ENCODE results near the gene KANK4. TPM values are rescaled to one million over a fixed set of nuclear protein-coding genes. Genes with fewer than 3 reads are reported as not detected.

KANK4 gene
- total and polyA plus RNA-seq, 2 donors (not counting 1 experiment from before 2014, with no cell fraction given), result not detected

- Mint-ChIP-seq H3K4me1 (no peaks in the 10 kb centered on the region), H3K27me3 (no peaks in the 10 kb centered on the region), H3K9me3 (ENCODE audit: insufficient read depth) (no peaks in the 10 kb centered on the region), H3K4me3 (no peak overlapping the region), H3K27ac (no peak overlapping the region)
- TF ChIP-seq CTCF (IDR thresholded peaks at IDR 0.05), result no peak
- no peak for TF ChIP-seq EZH2 (IDR thresholded peaks at IDR 0.05; ENCODE audit: borderline replicate concordance, insufficient read depth, low read depth, low read length, poor library complexity, severe bottlenecking)
- Histone ChIP-seq H3K36me3 (replicated peaks in 1 of 2; ENCODE audit: control extremely low read depth in 1 of 2, control insufficient read depth in 1 of 2, extremely low read depth in 1 of 2, insufficient read depth in 2 of 2, low read length in 1 of 2) (no peaks in the 10 kb centered on the region), H3K9me3 (ENCODE audit: control extremely low read depth in 1 of 3, control insufficient read depth in 2 of 3, insufficient read depth in 1 of 3, low read length in 2 of 3) (no peaks in the 10 kb centered on the region), H3K27me3 (replicated peaks in 1 of 4; ENCODE audit: control extremely low read depth in 1 of 4, control insufficient read depth in 3 of 4, insufficient read depth in 4 of 4, low read length in 3 of 4) (no peaks in the 10 kb centered on the region), H3K4me1 (ENCODE audit: control insufficient read depth in 2 of 2, insufficient read depth in 2 of 2, low read length in 2 of 2) (no peaks in the 10 kb centered on the region), H3K4me2 (replicated peaks; ENCODE audit: low read depth, low read length, poor library complexity, severe bottlenecking) (no peak overlapping the region), H2AFZ (ENCODE audit: insufficient read depth, low read depth, low read length, poor library complexity, severe bottlenecking) (no peak overlapping the region), H3K27ac (ENCODE audit: low read length in 2 of 2) (no peak overlapping the region), H3K79me2 (ENCODE audit: control insufficient read depth, insufficient read depth, low read length) (no peaks in the 10 kb centered on the region), H3K9ac (ENCODE audit: low read length) (no peak overlapping the region), H3K4me3 (ENCODE audit: control extremely low read depth in 1 of 5, extremely low read depth in 1 of 5, insufficient read depth in 1 of 5, low read depth in 2 of 5, low read length in 4 of 5) (no peak overlapping the region), H4K20me1 (ENCODE audit: control insufficient read depth, insufficient read depth, low read length, poor library complexity, severe bottlenecking) (no peaks in the 10 kb centered on the region)
- DNase-seq (no peak), ATAC-seq (ENCODE audit: low read depth) (no peak)
- intact Hi-C loops (cut with micrococcal nuclease), result no loop called here
- ChIA-PET POLR2A (no interaction called here), CTCF (no interaction called here)
- no CpG with 5 or more reads among the region's 4 CpGs for WGBS (ENCODE audit: insufficient coverage)
Measured at GRCh38 chr1:62341615-62342014, 22.4 kb upstream of the KANK4 start.

- POLR2A ChIA-PET, result no interaction called here
- no peak overlapping the region for H3K27ac Mint-ChIP-seq
- no peaks in the 10 kb centered on the region for H3K9me3 Mint-ChIP-seq (ENCODE audit: insufficient read depth)
- H3K4me1 Mint-ChIP-seq, result no peaks in the 10 kb centered on the region
- no peak overlapping the region for H3K4me3 Mint-ChIP-seq
- no peaks in the 10 kb centered on the region for H3K79me2 ChIP-seq (ENCODE audit: control insufficient read depth, insufficient read depth, low read length)
- no peaks in the 10 kb centered on the region for H3K27me3 Mint-ChIP-seq
- no peaks in the 10 kb centered on the region for H3K36me3 ChIP-seq (replicated peaks in 1 of 2; ENCODE audit: control extremely low read depth in 1 of 2, control insufficient read depth in 1 of 2, extremely low read depth in 1 of 2, insufficient read depth in 2 of 2, low read length in 1 of 2)
- H4K20me1 ChIP-seq (ENCODE audit: control insufficient read depth, insufficient read depth, low read length, poor library complexity, severe bottlenecking), result no peaks in the 10 kb centered on the region
- intact Hi-C loops (cut with micrococcal nuclease), result no loop called here
- no peak for ATAC-seq (ENCODE audit: low read depth)
- no peaks in the 10 kb centered on the region for H3K27me3 ChIP-seq (replicated peaks in 1 of 4; ENCODE audit: control extremely low read depth in 1 of 4, control insufficient read depth in 3 of 4, insufficient read depth in 4 of 4, low read length in 3 of 4)
- TF ChIP-seq EZH2 (IDR thresholded peaks at IDR 0.05; ENCODE audit: borderline replicate concordance, insufficient read depth, low read depth, low read length, poor library complexity, severe bottlenecking) (no peak), CTCF (IDR thresholded peaks at IDR 0.05) (no peak)
- H3K4me3 ChIP-seq (ENCODE audit: control extremely low read depth in 1 of 5, extremely low read depth in 1 of 5, insufficient read depth in 1 of 5, low read depth in 2 of 5, low read length in 4 of 5), result no peak overlapping the region
- DNase-seq, result no peak
- CTCF ChIA-PET, result no interaction called here
- H3K4me1 ChIP-seq (ENCODE audit: control insufficient read depth in 2 of 2, insufficient read depth in 2 of 2, low read length in 2 of 2), result no peaks in the 10 kb centered on the region
- H2AFZ ChIP-seq (ENCODE audit: insufficient read depth, low read depth, low read length, poor library complexity, severe bottlenecking), result no peak overlapping the region
- H3K9ac ChIP-seq (ENCODE audit: low read length), result no peak overlapping the region
- H3K9me3 ChIP-seq (ENCODE audit: control extremely low read depth in 1 of 3, control insufficient read depth in 2 of 3, insufficient read depth in 1 of 3, low read length in 2 of 3), result no peaks in the 10 kb centered on the region
- WGBS (ENCODE audit: insufficient coverage), result 100% methylated on average over 3 of the region's 3 CpGs
- no peak overlapping the region for H3K27ac ChIP-seq (ENCODE audit: low read length in 2 of 2)
- H3K4me2 ChIP-seq (replicated peaks; ENCODE audit: low read depth, low read length, poor library complexity, severe bottlenecking), result no peak overlapping the region
Measured at GRCh38 chr1:62341089-62341488, 21.9 kb upstream of the KANK4 start.

Data from B cell (primary cell).